HG03175 (cell line): ENCODE results near the gene GHRH.

Experiments
- ATAC-seq: cut with Tn5 transposase; IDR thresholded peaks from one replicate; pipeline ENCODE4 v1.9.1; 2021; ENCODE audit warnings: mild to moderate bottlenecking, moderate library complexity; ENCODE audit not compliant: unreplicated experiment

The GHRH gene

GRCh38 chr20:37238935-37239451 lies 22.6 kb downstream of the GHRH start:
- ATAC-seq, result no peak

- no peak for ATAC-seq
These were observed 23.2 kb downstream of the GHRH start for GRCh38 chr20:37238426-37238825.

DNA sequence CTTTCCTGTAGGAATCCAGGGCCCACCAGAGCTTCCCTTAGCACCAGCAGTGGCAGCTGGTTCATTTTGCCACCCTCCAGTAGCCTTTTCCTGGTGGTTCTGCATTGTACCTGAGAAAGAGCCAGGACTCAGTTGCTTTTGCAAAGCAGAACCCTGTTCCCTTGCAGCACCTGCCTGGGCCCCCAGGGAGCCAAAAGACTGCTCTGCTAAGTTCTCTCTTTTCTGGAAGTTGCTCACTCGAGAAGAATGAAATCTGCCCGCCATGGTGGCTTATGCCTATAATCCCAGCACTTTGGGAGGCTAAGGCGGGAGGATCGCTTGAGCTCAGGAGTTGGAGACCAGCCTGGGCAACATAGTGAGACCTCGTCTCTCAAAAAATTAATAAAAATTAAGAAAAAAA lies 24.0 kb downstream of the GHRH start:
- ATAC-seq, result no peak

- no peak for ATAC-seq
These were observed 25.2 kb downstream of the GHRH start for GRCh38 chr20:37236462-37236861.

DNA sequence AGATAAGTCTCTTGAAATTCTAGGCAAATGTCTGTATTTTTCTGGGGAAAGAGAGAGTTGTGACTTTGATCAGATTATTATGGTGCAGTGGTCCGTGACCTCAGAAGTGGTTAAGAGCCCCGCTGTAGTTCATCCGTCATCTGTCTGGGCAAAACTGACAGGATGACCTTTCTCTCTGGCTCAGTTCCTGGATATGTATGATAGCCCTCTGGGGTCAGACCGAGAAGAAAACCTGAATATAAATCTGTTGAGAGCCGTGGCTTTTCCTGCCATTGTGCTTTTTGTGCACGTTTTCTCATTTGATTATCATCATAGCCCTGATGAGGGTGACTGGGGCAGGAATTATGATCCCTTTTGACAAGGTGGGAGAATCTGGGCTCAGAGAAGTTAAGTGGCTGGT lies 26.5 kb downstream of the GHRH start:
- no peak for ATAC-seq

DNA sequence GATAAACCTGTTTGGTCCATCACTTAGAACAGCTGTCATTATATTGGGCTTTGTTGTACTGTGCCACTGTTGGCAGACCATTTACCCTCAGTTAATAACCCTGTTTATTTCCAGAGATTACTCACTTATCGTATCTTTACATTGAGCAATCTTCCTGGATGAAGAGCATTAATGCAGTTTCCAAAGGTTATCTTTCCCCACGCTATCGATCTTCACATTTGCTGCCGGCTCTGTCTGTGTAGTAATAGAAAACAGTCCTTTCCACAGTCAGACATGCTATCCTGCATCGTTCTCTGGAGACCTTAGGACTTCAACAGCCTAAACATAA lies 27.4 kb downstream of the GHRH start:
- ATAC-seq, result no peak

- ATAC-seq, result no peak
These were observed 27.9 kb downstream of the GHRH start for GRCh38 chr20:37233548-37234253.

- no peak for ATAC-seq
These were observed 29.5 kb downstream of the GHRH start for GRCh38 chr20:37231947-37232630.

DNA sequence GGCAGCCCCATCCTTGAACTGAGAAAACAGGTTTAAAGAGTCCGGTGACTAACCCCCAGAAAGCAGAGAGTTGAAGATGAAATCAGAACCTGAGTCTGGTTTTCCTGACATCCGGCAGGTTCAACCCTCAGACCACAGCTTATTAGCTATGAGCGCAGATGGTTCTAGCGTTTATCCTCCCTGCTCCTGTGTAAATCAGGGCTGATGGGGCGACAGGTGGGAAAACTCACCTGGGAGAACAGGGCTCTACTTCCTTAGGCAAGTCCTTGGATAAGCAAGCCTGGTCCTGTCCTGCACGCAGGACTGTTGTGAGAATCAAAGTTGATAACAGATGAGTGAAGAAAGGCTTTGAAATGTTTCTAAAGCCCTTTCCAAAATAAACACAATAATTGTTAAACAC lies 31.4 kb downstream of the GHRH start:
- no peak for ATAC-seq

- no peak for ATAC-seq
These were observed 32.3 kb downstream of the GHRH start for GRCh38 chr20:37229357-37229756.

DNA sequence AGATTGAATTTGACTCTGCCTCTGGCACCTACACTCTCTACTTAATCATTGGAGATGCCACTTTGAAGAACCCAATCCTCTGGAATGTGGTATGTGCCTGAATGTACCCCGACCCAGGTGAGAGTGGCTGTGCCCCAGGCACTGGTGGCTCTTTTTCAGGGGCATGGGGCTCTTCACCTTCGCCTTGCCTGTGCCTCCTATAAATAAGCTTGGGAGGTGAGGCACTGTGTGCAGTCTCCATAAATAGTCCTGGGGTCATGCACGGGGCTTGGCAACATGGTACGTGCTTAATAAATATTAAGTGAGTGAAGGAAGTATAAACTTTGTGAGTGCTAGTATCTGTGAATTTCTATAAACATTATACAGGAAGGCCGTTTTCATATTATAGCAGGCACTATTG lies 33.0 kb downstream of the GHRH start:
- no peak for ATAC-seq

- no peak for ATAC-seq
These were observed 33.5 kb downstream of the GHRH start for GRCh38 chr20:37228082-37228481.

DNA sequence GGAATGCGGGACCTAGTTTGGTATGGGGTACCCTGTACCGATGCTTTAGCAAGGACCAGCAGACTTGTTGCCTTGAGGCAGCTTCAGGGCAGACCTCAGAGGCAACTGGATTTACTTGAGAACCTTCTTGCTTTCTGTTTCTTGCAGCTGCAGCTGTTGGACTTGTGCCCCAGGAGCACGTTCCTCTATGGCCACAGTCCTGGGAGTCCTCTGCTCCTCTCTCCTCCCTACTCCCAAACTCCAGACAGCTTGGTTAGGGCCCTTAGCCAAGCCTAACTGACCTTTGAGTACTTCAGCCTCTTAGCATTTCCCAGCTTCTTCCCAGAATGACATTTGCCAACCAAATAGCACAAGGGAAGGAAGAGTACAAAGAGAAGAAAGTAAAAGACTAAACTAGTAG lies 34.7 kb downstream of the GHRH start:
- no peak for ATAC-seq

DNA sequence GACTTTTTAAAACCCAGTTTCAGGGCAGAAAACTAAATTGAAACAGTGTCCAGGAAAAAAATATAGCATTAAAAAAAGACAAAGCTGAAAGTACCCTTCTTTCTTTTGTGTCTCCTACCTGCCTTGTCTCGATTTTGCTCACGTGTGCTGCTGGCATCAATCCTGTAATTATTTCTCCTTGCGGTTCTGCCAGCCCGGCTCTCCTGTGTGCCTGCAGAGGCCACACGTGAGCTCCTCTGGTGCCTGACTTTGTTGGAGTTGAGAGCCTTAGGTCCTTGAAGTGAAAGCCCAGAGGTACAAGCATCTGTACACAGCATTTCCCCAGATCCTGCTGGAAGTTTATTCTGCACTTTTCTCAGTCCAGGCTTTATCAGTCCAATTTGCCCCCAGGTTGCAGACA lies 36.5 kb downstream of the GHRH start:
- no peak for ATAC-seq

GRCh38 chr20:37223053-37223452 lies 38.6 kb downstream of the GHRH start:
- no peak for ATAC-seq

GRCh38 chr20:37222086-37222485 lies 39.5 kb downstream of the GHRH start:
- ATAC-seq, result no peak

- no peak for ATAC-seq
These were observed 40.9 kb downstream of the GHRH start for GRCh38 chr20:37220731-37221130.

- ATAC-seq, result no peak
These were observed 41.6 kb downstream of the GHRH start for GRCh38 chr20:37219751-37220668.

DNA sequence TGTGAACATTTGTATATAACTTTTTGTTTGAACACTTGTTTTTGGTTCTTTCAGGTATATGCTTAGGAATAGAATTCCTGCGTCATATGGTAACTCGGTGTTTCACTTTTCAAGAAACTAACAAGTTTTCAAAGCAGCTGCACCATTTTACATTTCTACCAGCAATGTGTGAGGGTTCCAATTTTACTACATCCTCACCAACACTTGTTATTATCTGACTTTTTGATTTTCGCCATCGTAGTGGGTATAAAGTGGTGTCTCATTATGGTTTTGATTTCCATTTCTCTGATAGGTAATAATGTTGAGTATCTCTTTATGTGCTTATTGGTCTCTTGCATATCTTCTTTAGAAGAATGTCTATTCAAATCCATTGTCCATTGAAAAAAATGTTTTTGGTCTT lies 42.6 kb downstream of the GHRH start:
- ATAC-seq, result no peak

GRCh38 chr20:37218441-37218840 lies 43.2 kb downstream of the GHRH start:
- ATAC-seq, result no peak

DNA sequence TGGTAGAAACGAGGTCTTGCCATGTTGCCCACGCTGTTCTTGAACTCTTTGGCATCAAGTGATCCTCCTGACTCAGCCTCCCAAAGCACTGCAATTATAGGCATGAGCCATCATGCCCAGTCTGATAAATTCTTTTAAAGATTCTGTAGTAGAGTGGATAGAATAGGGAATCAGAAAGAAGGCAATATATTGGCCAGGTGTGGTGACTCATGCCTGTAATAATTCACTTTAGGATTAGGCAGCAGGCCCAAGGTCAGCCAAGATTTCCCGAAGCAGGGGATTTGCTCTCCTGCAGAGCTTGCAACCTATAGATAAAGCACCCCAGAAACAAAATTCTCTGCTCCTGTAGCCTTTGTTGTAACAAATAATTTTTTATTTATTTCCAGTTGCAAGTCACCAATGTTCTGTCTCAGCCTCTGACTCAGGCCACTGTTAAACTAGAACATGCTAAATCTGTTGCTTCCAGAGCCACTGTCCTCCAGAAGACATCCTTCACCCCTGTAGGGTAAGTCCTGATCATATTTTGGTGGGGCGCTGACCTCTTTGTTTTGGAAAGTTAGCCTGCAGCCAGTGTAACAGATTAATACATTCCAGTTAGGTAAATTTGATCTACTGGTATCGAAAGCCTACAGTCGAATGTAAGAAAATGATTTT lies 51.8 kb downstream of the GHRH start:
- ATAC-seq, result no peak
